Naive thymus-derived CD4-positive, alpha-beta T cell (primary cell): Measurements from ENCODE around the gene WIZ. TPM values are rescaled to one million over a fixed set of nuclear protein-coding genes. Genes with fewer than 3 reads are reported as not detected.
A peak's percentile ranks its signal among the peaks of the same experiment; 100 is the strongest.

Experiments used
- ATAC-seq: fragments of 150-1000 bp; cut with Tn5 transposase; 2 replicates; pipeline ENCODE4 v1.10.0; 2021; ENCODE audit warnings: mild to moderate bottlenecking, moderate library complexity
- CTCF ChIA-PET: fragments of 350-600 bp; sonication (Branson Sonifier 250); formaldehyde crosslinking; loops from one replicate; lab custom pipeline; 2021; ENCODE audit warnings: antibody characterized with exemption; lab: Charles Lee
- POLR2A ChIA-PET: fragments of 350-600 bp; sonication (Branson Sonifier 250); formaldehyde crosslinking; loops from one replicate; lab custom pipeline; 2021; ENCODE audit warnings: antibody characterized with exemption, inconsistent platforms; lab: Charles Lee
- DNase-seq, 9 donors: peaks; one replicate each; pipeline versions ENCODE4 v3.0.0 to v3.0.0-alpha.2; 2020 to 2022; ENCODE audit warnings: mixed read lengths in 1 of 9
- H3K27ac ChIP-seq: one replicate; pipeline ENCODE4 v1.7.0; 2013; ENCODE audit warnings: mild to moderate bottlenecking, low read depth, low read length, moderate library complexity
- H3K27me3 ChIP-seq, 2 donors: one replicate each; pipeline ENCODE4 v1.7.0; 2013; ENCODE audit warnings: low read length in 2 of 2, mild to moderate bottlenecking in 2 of 2, moderate library complexity in 2 of 2; ENCODE audit not compliant: control insufficient read depth in 2 of 2, insufficient read depth in 2 of 2
- H3K36me3 ChIP-seq, 3 experiments: 1 replicate in 2 of 3; 2 replicates in 1 of 3; pipeline ENCODE4 v1.7.0; 2013; ENCODE audit warnings: low read length in 3 of 3, mild to moderate bottlenecking in 3 of 3, moderate library complexity in 1 of 3; ENCODE audit not compliant: insufficient read depth in 3 of 3, control insufficient read depth in 2 of 3
- H3K4me1 ChIP-seq, 2 donors: one replicate each; pipeline ENCODE4 v1.7.0; 2013; ENCODE audit warnings: low read length in 2 of 2, mild to moderate bottlenecking in 2 of 2, moderate library complexity in 1 of 2; ENCODE audit not compliant: control insufficient read depth in 2 of 2, insufficient read depth in 2 of 2
- H3K4me3 ChIP-seq: 2 replicates; pipeline ENCODE4 v1.7.0; 2013; ENCODE audit warnings: mild to moderate bottlenecking, low read length
- H3K9me3 ChIP-seq, 3 experiments: 1 replicate in 2 of 3; 2 replicates in 1 of 3; pipeline ENCODE4 v1.7.0; 2013; ENCODE audit warnings: low read length in 3 of 3; ENCODE audit not compliant: control insufficient read depth in 2 of 3
- H3K27ac Mint-ChIP-seq, 9 donors: one replicate each; pipeline ENCODE4 v1.8.0; 2020 to 2022; ENCODE audit warnings: mixed read lengths in 9 of 9, mild to moderate bottlenecking in 8 of 9, moderate library complexity in 5 of 9, inconsistent platforms in 2 of 9
- H3K27me3 Mint-ChIP-seq, 5 donors: one replicate each; pipeline ENCODE4 v1.8.0; 2021 to 2022; ENCODE audit warnings: mixed read lengths in 5 of 5, mild to moderate bottlenecking in 1 of 5
- H3K36me3 Mint-ChIP-seq, 5 donors: one replicate each; pipeline ENCODE4 v1.8.0; 2020 to 2022; ENCODE audit warnings: mixed read lengths in 5 of 5, mild to moderate bottlenecking in 3 of 5, inconsistent platforms in 1 of 5
- H3K4me1 Mint-ChIP-seq, 7 donors: one replicate each; pipeline ENCODE4 v1.8.0; 2020 to 2022; ENCODE audit warnings: mixed read lengths in 7 of 7, mild to moderate bottlenecking in 3 of 7, inconsistent platforms in 1 of 7
- H3K4me3 Mint-ChIP-seq, 10 donors: one replicate each; pipeline ENCODE4 v1.8.0; 2020 to 2022; ENCODE audit warnings: mild to moderate bottlenecking in 10 of 10, mixed read lengths in 10 of 10, moderate library complexity in 6 of 10, inconsistent platforms in 2 of 10
- H3K9me3 Mint-ChIP-seq, 11 donors: one replicate each; pipeline ENCODE4 v1.8.0; 2020 to 2022; ENCODE audit warnings: mixed read lengths in 11 of 11, mild to moderate bottlenecking in 4 of 11, inconsistent platforms in 1 of 11, moderate library complexity in 1 of 11
- intact Hi-C, 2 donors: fragments of 100-400 bp; cut with micrococcal nuclease; formaldehyde crosslinking; loops; one replicate each; pipeline ENCODE4 v1.15.1; 2023
- polyA plus RNA-seq, 2 donors: library from polyadenylated mRNA; unstranded; fragments of 300-500 nt; fragmentation: Illumina TruSeq; gene quantifications; one replicate each; pipeline ENCODE4 v1.2.3, GENCODE V29; 2021
- total RNA-seq, 6 experiments: library from RNA in 5 of 6; stranded (reverse) in 5 of 6; gene quantifications; 1 replicate in 5 of 6; 2 replicates in 1 of 6; pipeline ENCODE4 v1.2.3 and lab custom pipeline; 2021 to 2026

The WIZ gene
- total and polyA plus RNA-seq, 7 experiments from 2014 or later, result 0.91 to 34.9 (median 22.9) TPM

DNA sequence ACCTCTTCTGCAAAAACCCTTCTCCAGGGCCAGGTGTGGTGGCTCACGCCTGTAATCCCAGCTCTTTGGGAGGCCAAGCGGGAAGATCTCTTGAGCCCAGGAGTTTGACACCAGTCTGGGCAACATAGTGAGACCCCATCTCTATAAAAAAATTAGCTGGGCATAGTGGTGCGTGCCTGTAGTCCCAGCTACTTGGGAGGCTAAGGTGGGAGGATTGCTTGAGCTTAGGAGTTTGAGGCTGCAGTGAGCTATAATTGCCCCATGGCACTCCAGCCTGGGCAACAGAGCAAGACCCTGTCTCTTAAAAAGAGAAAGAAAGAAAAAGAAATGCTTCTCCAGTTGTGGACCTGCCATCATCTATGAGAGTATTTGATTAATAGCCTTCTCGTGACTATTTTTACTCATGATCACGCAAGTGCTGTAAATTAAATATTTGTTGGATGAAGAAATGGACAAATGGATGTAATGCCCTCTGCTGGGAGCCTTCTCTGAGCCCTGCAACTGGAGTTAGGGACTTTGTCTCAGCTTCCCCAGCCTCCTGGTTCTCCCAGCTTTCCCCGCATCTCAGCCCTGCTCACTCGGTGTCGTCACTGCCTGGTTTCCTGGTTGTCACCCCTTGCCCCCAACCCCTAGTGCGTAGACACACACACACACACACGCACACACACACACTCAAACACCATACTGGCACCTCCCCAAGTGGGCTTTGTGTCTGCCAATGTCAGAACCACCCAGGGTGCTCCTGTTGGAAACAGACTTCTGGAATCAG, 12.2 kb downstream of the WIZ start:
- Histone ChIP-seq H3K4me3 (no peak overlapping the region), H3K36me3 (no peaks in the 10 kb centered on the region), H3K27ac (no peak overlapping the region), H3K27me3 (no peaks in the 10 kb centered on the region), H3K9me3 (no peaks in the 10 kb centered on the region), H3K4me1 (peaks cover 0 to 5% of the 10 kb centered on the region in 2 donors)
- Mint-ChIP-seq H3K9me3 (peaks cover 0 to 2% (median 0%) of the 10 kb centered on the region in 11 donors), H3K4me1 (peaks cover 5 to 13% (median 9%) of the 10 kb centered on the region in 7 donors), H3K4me3 (peak overlapping the region in 1 of 10 donors; percentile 51), H3K36me3 (no peaks in the 10 kb centered on the region), H3K27ac (peak overlapping the region in 1 of 9 donors; percentile 41), H3K27me3 (peaks cover 0 to 2% (median 0%) of the 10 kb centered on the region in 5 donors)
- POLR2A ChIA-PET, result interaction anchor here (0.6 to 0.9 kb wide), 2 partner anchors 18 to 114 kb away, joined by 4 to 8 read pairs; partner anchors contain the start of gene AKAP8L
- no peak for DNase-seq
- ATAC-seq, result no peak
- CTCF ChIA-PET, result interaction anchor here (0.8 to 1.0 kb wide), 2 partner anchors 18 to 114 kb away, joined by 3 read pairs; partner anchors contain the start of gene AKAP8L
- intact Hi-C loops, result no loop called here

- DNase-seq (no peak), ATAC-seq (no peak)
- Histone ChIP-seq H3K4me3 (no peak overlapping the region), H3K27me3 (no peaks in the 10 kb centered on the region), H3K9me3 (no peaks in the 10 kb centered on the region), H3K36me3 (no peaks in the 10 kb centered on the region), H3K4me1 (peaks cover 1 to 8% of the 10 kb centered on the region in 2 donors), H3K27ac (no peak overlapping the region)
- Mint-ChIP-seq H3K36me3 (peaks cover 0 to 3% (median 0%) of the 10 kb centered on the region in 5 donors), H3K4me3 (no peak overlapping the region), H3K9me3 (peaks cover 0 to 2% (median 0%) of the 10 kb centered on the region in 11 donors), H3K4me1 (peaks cover 8 to 16% (median 11%) of the 10 kb centered on the region in 7 donors), H3K27me3 (peaks cover 0 to 2% (median 0%) of the 10 kb centered on the region in 5 donors), H3K27ac (no peak overlapping the region)
- ChIA-PET CTCF (interaction anchor here (0.8 to 1.0 kb wide), 2 partner anchors 18 to 115 kb away, joined by 3 read pairs; partner anchors contain the start of gene AKAP8L), POLR2A (interaction anchor here (0.9 to 2.4 kb wide), 2 partner anchors 14 to 18 kb away, joined by 8 to 12 read pairs; partner anchors contain the start of genes AKAP8L and WIZ)
- intact Hi-C loops, result no loop called here
Measured at GRCh38 chr19:15436826-15437110, 13.0 kb downstream of the WIZ start.

- Mint-ChIP-seq H3K27me3 (peaks cover 0 to 2% (median 0%) of the 10 kb centered on the region in 5 donors), H3K4me3 (no peak overlapping the region), H3K36me3 (peaks cover 0 to 7% (median 0%) of the 10 kb centered on the region in 5 donors), H3K9me3 (peaks cover 0 to 2% (median 0%) of the 10 kb centered on the region in 11 donors), H3K27ac (peak overlapping the region in 1 of 9 donors; percentile 30), H3K4me1 (peaks cover 13 to 22% (median 17%) of the 10 kb centered on the region in 7 donors)
- ATAC-seq, result no peak
- peaks cover 7 to 13% of the 10 kb centered on the region in 2 donors for H3K4me1 ChIP-seq
- H3K27me3 ChIP-seq, result no peaks in the 10 kb centered on the region
- no peak for DNase-seq
- ChIA-PET CTCF (interaction anchor here (0.7 to 1.0 kb wide), 4 partner anchors 9 to 137 kb away, joined by 3 read pairs; partner anchors contain the start of gene AKAP8L), POLR2A (interaction anchor here (0.9 to 2.4 kb wide), 3 partner anchors 14 to 17 kb away, joined by 7 to 12 read pairs (median 8); partner anchors contain the start of genes AKAP8L and WIZ)
- no peak overlapping the region for H3K4me3 ChIP-seq
- intact Hi-C loops, result no loop called here
- H3K9me3 ChIP-seq, result no peaks in the 10 kb centered on the region
- no peak overlapping the region for H3K27ac ChIP-seq
- H3K36me3 ChIP-seq, result no peaks in the 10 kb centered on the region
Measured at GRCh38 chr19:15436012-15436825, 13.5 kb downstream of the WIZ start.

DNA sequence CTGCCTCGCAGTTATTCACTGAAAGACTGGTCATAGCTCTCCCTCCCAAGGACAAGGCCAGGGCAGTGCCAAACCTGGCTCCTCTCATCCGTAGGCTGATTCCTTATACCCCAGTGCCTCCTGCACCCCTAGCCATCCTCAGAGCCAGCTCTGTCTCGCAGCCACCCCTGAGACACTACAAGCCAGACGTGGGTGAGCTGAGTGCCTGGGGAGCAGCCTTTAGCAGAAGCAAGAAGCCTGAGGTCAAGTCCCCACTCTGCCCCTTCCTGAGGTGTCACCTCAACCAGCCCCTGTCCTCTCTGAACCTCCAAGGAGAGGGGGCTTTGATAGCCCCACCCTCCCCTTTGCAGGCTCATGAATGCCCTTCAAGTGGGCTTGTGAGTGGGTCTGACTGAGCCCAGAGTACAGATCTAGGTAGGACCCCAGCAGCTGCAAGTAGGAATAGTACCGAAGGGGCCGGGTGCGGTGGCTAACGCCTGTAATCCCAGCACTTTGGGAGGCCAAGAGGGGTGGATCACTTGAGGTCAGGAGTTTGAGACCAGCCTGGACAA, 16.2 kb downstream of the WIZ start:
- peak overlapping the region; percentile 85 to 98 (median 94) for H3K27ac Mint-ChIP-seq
- H3K9me3 Mint-ChIP-seq, result peaks cover 0 to 2% (median 0%) of the 10 kb centered on the region in 11 donors
- ChIA-PET CTCF (interaction anchor here (0.6 to 1.8 kb wide), 4 partner anchors 14 to 166 kb away, joined by 3 to 20 read pairs (median 4); partner anchors contain the start of gene AKAP8L), POLR2A (interaction anchor here (0.6 to 5.2 kb wide), 15 partner anchors 8 to 763 kb away, joined by 3 to 58 read pairs (median 5); partner anchors contain the start of genes AKAP8 and AKAP8L)
- DNase-seq (no peak), ATAC-seq (no peak)
- Histone ChIP-seq H3K4me1 (peaks cover 15 to 26% of the 10 kb centered on the region in 2 donors), H3K4me3 (peak overlapping the region; percentile 96), H3K27me3 (no peaks in the 10 kb centered on the region), H3K9me3 (no peaks in the 10 kb centered on the region), H3K27ac (peak overlapping the region; percentile 90), H3K36me3 (peaks cover 0 to 14% (median 0%) of the 10 kb centered on the region in 3 experiments)
- peak overlapping the region; percentile 86 to 99 (median 97) for H3K4me3 Mint-ChIP-seq
- peaks cover 0 to 2% (median 0%) of the 10 kb centered on the region in 5 donors for H3K27me3 Mint-ChIP-seq
- peaks cover 24 to 32% (median 28%) of the 10 kb centered on the region in 7 donors for H3K4me1 Mint-ChIP-seq
- intact Hi-C loops, result loop anchor here in 1 of 2 donors (2.0 kb wide), 2 partner anchors 15 to 33 kb away; partner anchors contain the start of gene WIZ
- peaks cover 0 to 7% (median 0%) of the 10 kb centered on the region in 5 donors for H3K36me3 Mint-ChIP-seq

DNA sequence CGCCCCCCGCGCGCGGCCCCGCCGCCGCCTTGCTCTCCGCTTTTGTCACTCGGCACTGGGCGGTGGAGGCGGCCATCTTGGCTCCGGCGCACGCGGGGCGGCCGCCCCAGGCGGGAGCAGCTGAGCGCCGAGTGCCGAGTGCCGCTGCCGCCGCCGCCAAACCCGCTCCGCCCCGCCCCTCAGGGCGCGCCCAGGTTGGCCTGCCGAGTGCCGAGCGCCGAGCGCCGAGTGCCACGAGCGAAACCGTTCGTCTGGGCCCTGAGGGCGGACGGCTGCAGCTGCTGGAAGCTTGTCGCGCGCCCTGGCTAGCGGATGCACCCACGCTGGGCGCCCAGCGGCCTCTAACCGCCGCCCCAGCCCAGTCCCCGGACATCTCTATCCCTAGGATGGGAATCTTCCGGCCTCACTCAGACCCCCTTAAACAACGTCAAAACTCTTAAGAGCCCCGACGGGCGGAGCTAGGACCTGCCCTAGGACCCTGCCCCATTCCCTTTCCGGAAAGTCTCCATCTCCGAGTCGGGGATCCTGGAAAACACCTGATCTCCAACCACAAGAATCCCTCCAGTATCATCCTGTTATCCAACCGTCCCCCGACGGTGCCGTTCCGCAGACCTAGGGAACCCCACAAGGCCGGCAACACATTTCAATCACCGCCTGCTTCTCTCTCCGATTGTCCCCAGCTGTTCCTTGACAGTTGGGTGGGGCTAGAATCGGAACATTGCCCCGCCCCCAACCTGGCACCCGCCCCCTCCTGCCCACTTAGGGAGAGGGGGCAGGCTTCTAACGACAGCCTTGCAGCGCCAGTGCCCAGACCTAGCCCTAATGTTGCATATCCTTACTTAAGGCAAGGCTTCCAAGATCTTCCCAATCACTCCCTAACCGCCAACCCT, 16.9 kb downstream of the WIZ start:
- intact Hi-C loops, result loop anchor here (1.0 to 2.0 kb wide), 9 partner anchors 14 to 123 kb away; partner anchors contain the start of genes AKAP8 (in 2 of the 2) and WIZ (in 1 of the 2)
- DNase-seq, result peak; percentile 87 to 95 (median 92)
- ChIA-PET CTCF (interaction anchor here (0.6 to 1.8 kb wide), 4 partner anchors 13 to 880 kb away, joined by 3 to 20 read pairs (median 4); partner anchors contain the start of gene AKAP8L), POLR2A (interaction anchor here (0.7 to 5.2 kb wide), 16 partner anchors 9 to 141 kb away, joined by 3 to 58 read pairs (median 4); partner anchors contain the start of genes AKAP8 and AKAP8L)
- Mint-ChIP-seq H3K9me3 (peaks cover 0 to 1% (median 0%) of the 10 kb centered on the region in 11 donors), H3K4me3 (peak overlapping the region; percentile 86 to 99 (median 97)), H3K36me3 (peaks cover 0 to 8% (median 0%) of the 10 kb centered on the region in 5 donors), H3K4me1 (peaks cover 24 to 32% (median 29%) of the 10 kb centered on the region in 7 donors), H3K27me3 (peaks cover 0 to 2% (median 0%) of the 10 kb centered on the region in 5 donors), H3K27ac (peak overlapping the region; percentile 85 to 98 (median 94))
- Histone ChIP-seq H3K27me3 (no peaks in the 10 kb centered on the region), H3K27ac (peak overlapping the region; percentile 90), H3K4me3 (peak overlapping the region; percentile 96), H3K9me3 (no peaks in the 10 kb centered on the region), H3K4me1 (peaks cover 15 to 26% of the 10 kb centered on the region in 2 donors), H3K36me3 (peaks cover 0 to 21% (median 0%) of the 10 kb centered on the region in 3 experiments)
- peak; percentile 99 for ATAC-seq
